ENCODE measurements around the gene BCAP29.

Gene BCAP29

GRCh38 chr7:107667341-107667740, 87.3 kb downstream of the BCAP29 start:
- DNase-seq (ENCODE audit: low read depth, low spot score): no peak

- DNase-seq (ENCODE audit: low read depth, low spot score): no peak
These were observed 88.2 kb downstream of the BCAP29 start for GRCh38 chr7:107668296-107668695.

Measured in brain pericyte (primary cell).